BE2C (cell line): ENCODE measurements around the gene RBM5.

Experiments
- DNase-seq: peaks from one replicate; pipeline ENCODE4 v3.0.0-alpha.2; 2020
- H3K27me3 ChIP-seq: fragments of 250-450 bp; sonication (Bioruptor Pico); 2 replicates; pipeline ENCODE4 v1.5.1; 2020; ENCODE audit warnings: mild to moderate bottlenecking
- H3K36me3 ChIP-seq: fragments of 250-450 bp; sonication (Bioruptor Pico); 2 replicates; pipeline ENCODE4 v1.5.1; 2020; ENCODE audit warnings: mild to moderate bottlenecking
- H3K4me1 ChIP-seq: fragments of 250-450 bp; sonication (Bioruptor Pico); 2 replicates; pipeline ENCODE4 v1.5.1; 2020
- H3K4me3 ChIP-seq: 2 replicates; pipeline ENCODE4 v1.5.1; 2011; ENCODE audit warnings: low read depth, low read length
- H3K9me3 ChIP-seq: fragments of 250-450 bp; sonication (Bioruptor Pico); 2 replicates; pipeline ENCODE4 v1.5.1; 2020
- TF ChIP-seq, protein P1 (sequence below): IDR thresholded peaks from 2 replicates; pipeline ENCODE4 v1.5.1; 2012; ENCODE audit warnings: mild to moderate bottlenecking, low read depth, low read length

Gene RBM5

DNA sequence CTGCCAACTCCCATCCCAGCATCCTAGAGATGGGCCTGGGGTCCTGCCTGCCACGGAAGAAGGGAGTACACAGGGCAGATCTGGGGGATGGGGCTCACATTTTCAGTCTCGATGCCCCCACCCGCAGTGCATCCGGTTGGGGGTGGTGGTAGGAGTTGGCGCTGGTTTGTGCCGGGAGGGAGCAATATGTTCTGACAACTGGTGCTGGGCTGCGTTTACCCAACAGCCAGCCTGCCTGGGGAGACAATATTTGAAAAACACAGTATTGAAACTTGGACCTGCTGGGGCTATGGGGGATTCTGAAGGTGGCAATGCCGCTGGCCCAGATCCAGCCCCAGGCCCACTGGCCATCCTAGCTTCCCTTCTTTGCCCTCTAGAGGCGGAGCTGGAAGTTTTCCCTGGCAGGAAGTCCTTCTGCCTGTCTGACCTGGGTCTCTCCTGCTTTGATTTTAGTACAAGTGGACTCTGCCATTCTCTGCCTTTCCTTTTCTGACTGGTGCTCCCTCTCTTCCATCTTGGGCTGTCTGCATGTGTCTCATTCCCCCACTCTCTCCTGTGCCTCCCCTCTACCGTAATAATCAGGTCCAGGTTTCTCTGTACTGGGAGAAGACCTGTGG, 69.9 kb downstream of the RBM5 start:
- Histone ChIP-seq H3K4me1 (no peaks in the 10 kb centered on the region), H3K4me3 (no peak overlapping the region), H3K27me3 (no peaks in the 10 kb centered on the region), H3K36me3 (no peaks in the 10 kb centered on the region), H3K9me3 (no peaks in the 10 kb centered on the region)
- DNase-seq: no peak
- TF ChIP-seq, protein P1, sequence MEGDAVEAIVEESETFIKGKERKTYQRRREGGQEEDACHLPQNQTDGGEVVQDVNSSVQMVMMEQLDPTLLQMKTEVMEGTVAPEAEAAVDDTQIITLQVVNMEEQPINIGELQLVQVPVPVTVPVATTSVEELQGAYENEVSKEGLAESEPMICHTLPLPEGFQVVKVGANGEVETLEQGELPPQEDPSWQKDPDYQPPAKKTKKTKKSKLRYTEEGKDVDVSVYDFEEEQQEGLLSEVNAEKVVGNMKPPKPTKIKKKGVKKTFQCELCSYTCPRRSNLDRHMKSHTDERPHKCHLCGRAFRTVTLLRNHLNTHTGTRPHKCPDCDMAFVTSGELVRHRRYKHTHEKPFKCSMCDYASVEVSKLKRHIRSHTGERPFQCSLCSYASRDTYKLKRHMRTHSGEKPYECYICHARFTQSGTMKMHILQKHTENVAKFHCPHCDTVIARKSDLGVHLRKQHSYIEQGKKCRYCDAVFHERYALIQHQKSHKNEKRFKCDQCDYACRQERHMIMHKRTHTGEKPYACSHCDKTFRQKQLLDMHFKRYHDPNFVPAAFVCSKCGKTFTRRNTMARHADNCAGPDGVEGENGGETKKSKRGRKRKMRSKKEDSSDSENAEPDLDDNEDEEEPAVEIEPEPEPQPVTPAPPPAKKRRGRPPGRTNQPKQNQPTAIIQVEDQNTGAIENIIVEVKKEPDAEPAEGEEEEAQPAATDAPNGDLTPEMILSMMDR: no peak

DNA sequence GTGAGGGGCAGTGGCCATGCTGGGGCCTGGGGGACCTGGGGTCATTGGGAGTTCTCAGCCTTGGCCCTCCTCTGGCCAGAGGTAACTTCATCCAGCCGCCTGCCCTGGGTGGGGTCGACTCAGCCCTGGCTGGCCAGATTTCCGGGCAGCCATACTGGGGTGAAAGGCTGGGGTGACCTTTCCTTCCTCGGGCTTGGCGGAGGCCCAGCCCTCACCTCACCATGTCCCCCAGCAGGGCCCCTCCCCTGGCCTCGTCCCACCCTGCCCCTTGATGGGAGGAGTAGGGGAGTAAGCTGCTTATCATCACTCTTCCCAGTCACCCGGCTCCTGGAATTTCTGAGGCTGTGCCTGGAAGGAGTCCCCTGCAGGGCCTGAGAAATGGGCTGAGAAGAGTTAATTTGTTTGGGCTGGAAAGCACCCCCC, 71.9 kb downstream of the RBM5 start:
- TF ChIP-seq, protein P1: no peak
- Histone ChIP-seq H3K36me3 (no peaks in the 10 kb centered on the region), H3K27me3 (no peaks in the 10 kb centered on the region), H3K4me3 (no peak overlapping the region), H3K4me1 (peaks cover 1% of the 10 kb centered on the region; the same call in 1 of the 2 replicates), H3K9me3 (no peaks in the 10 kb centered on the region)
- DNase-seq: no peak

DNA sequence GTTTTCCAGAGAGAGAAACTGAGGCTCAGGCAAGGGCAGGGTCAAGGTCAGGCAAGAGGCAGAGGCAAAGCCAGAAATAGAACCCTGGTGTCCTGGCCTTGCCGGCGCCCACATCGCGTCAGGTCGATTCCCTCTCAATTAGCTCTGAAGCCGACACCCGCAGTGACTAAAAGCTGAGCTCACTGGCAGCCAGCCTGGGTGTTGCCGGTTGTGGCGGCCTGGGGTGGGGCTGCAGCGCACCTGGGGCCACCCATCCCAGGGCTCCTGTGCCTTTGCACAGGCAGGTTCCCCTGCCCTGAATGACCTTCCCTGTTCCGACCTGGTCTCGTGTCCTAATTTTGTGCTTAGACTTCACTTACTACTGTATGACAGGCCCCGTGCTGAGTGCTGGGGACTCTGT, 72.6 kb downstream of the RBM5 start:
- Histone ChIP-seq H3K9me3 (no peaks in the 10 kb centered on the region), H3K4me3 (no peak overlapping the region), H3K27me3 (no peaks in the 10 kb centered on the region), H3K4me1 (peaks cover 3% of the 10 kb centered on the region; the same call in 1 of the 2 replicates), H3K36me3 (no peaks in the 10 kb centered on the region)
- DNase-seq: no peak
- TF ChIP-seq, protein P1: no peak

DNA sequence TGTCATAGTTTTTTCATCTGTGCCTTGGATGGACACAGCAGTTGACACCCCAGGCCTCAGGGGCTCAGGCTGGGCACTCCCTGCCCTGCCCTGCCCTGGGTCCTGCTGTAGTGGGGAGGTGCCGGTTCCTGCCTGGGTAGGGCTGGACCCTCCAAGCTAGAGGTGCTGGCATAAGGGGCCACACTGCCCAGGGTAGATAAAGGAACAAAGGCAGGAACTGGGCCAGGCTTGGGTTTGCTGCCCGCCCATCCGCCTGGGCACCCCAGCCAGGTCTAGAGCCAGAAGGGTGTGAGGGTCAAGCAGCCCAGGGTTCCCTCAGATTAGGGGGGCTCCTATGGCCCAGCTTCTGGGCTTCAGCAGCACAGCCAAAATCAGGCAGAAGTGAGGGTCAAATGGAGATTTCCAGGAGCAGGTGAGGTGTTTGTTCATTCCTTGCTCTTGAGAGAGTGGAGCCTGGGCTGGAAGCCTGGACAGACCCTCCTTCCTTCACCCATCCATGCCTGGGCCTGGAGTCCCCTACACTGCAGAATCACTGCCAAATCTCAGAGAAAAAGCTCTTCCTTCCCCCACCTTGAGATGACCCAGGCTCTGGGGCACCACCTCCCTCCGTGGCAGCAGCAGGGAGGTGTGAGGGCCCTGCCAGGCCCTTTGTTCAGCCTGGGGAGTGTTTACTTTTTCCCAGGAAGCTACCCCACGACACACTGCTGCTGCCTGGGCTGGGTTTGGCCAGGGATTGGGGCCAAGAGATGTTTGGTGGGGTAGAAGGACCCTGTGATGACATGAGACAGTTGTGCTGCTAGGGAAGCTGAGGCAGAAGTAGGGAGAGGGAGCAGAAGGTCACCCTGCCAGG, 73.5 kb downstream of the RBM5 start:
- Histone ChIP-seq H3K4me1 (peaks cover 3% of the 10 kb centered on the region; the same call in 1 of the 2 replicates), H3K27me3 (no peaks in the 10 kb centered on the region), H3K4me3 (no peak overlapping the region), H3K9me3 (no peaks in the 10 kb centered on the region), H3K36me3 (no peaks in the 10 kb centered on the region)
- TF ChIP-seq, protein P1: no peak
- DNase-seq: no peak

DNA sequence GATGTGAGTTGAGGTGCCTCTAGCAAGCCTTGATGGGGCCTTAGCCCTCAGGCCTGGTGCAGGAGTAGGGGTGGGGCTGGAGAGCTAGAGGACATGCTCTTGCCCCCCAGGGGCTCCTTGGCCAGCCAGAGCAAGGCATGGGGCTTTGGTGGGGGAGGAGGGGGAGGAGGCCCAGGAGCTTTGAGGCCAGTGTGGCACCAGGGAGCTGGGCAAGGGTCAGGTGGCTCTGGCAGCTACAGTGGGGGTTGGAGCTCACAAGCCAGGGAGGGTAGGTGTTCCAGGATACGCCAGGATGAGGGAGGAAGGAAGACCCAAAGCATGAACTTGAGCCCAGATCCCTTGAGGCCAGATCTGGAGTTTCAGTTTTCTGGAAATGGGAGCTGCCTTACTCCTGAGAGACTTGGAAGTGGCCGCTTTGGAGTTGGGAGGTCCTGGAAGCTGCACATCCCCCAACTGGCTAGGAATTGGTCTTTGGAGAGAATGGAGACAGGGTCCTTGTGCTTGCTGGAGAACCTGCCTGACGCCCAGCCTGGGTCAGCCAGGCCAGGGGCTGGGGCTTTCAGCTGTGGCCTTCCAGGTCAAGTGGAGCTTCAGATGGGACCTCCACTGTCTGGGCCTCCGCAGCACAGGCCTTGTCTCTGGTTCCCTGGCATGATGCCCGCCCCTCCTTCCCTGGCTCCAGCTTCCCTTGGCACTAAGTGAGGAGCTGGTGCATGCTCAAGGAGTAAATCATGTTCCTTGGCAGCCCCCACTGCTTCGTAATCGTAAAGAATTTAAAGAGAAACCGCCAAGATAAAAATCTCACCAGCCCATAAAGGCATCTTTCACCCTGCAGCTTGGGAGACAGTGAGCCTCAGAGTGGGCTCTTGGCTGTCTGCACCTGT, 75.1 kb downstream of the RBM5 start:
- Histone ChIP-seq H3K4me1 (peaks cover 3% of the 10 kb centered on the region; the same call in 1 of the 2 replicates), H3K36me3 (no peaks in the 10 kb centered on the region), H3K9me3 (no peaks in the 10 kb centered on the region), H3K4me3 (no peak overlapping the region), H3K27me3 (no peaks in the 10 kb centered on the region)
- TF ChIP-seq, protein P1: no peak
- DNase-seq: no peak
